Bronchial epithelial cell (primary cell): ENCODE results near the gene ETFA. TPM values are rescaled to one million over a fixed set of nuclear protein-coding genes. Genes with fewer than 3 reads are reported as not detected.
A peak's percentile ranks its signal among the peaks of the same experiment; 100 is the strongest.

Experiments
- DNase-seq: peaks from one replicate; pipeline ENCODE4 v3.0.0-alpha.2; 2010; ENCODE audit warnings: low read depth
- FAIRE-seq: peaks from 2 replicates; lab custom pipeline; 2011; peaks lifted over from hg19 to GRCh38; lab: Jason Lieb, UNC
- H3K27me3 ChIP-seq: 2 replicates; pipeline ENCODE4 v1.5.1; 2011; ENCODE audit warnings: low read length; ENCODE audit not compliant: control insufficient read depth, insufficient read depth
- H3K36me3 ChIP-seq: 2 replicates; pipeline ENCODE4 v1.5.1; 2011; ENCODE audit warnings: low read length; ENCODE audit not compliant: control insufficient read depth, insufficient read depth
- H3K4me3 ChIP-seq: 2 replicates; pipeline ENCODE4 v1.5.1; 2011; ENCODE audit warnings: mild to moderate bottlenecking, low read depth, low read length, control low read depth
- total RNA-seq: library from RNA; depleted of rRNA; stranded (reverse); fragments of >200 nt; gene quantifications from 2 replicates; pipeline ENCODE4 v1.2.1, GENCODE V29; 2014
- TF ChIP-seq, protein P1 (sequence below): IDR thresholded peaks from 2 replicates; pipeline ENCODE4 v1.5.1; 2011; ENCODE audit warnings: mild to moderate bottlenecking, moderate library complexity, low read length, control low read depth, inconsistent platforms; ENCODE audit not compliant: insufficient read depth, severe bottlenecking

Gene ETFA
- total RNA-seq, 1 donor from 2014 or later: 223 TPM

DNA sequence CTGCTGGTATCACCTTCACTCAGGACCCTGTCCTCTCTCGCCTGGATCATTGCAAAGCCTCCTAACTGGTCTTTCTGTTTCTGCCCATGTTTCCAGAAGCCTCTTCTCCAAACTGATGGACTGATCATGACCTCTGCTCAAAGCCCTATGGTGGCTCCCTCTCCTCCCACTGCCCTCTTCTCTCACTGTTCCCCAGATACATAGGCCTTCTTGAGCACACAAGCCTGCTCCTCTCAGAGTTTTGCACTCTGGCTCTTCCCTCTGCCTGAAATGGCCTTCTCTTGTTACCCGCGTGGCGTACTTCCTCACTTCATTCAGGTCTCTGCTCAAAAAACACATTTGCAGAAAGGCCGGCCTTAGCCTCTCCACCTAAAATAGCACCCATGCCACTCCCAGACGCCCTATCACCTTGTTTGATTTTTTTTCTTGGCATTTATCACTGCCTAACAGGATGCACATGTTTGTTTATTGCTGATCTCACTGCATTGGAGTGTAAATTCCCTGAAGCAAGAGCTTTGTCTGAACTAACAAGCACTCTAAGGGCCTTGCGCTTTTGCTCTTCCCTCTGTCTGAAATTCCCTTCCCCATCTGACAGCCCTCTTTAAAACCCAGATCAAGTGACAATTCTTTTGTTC is 1.4 kb upstream of the ETFA start:
- TF ChIP-seq, protein P1, sequence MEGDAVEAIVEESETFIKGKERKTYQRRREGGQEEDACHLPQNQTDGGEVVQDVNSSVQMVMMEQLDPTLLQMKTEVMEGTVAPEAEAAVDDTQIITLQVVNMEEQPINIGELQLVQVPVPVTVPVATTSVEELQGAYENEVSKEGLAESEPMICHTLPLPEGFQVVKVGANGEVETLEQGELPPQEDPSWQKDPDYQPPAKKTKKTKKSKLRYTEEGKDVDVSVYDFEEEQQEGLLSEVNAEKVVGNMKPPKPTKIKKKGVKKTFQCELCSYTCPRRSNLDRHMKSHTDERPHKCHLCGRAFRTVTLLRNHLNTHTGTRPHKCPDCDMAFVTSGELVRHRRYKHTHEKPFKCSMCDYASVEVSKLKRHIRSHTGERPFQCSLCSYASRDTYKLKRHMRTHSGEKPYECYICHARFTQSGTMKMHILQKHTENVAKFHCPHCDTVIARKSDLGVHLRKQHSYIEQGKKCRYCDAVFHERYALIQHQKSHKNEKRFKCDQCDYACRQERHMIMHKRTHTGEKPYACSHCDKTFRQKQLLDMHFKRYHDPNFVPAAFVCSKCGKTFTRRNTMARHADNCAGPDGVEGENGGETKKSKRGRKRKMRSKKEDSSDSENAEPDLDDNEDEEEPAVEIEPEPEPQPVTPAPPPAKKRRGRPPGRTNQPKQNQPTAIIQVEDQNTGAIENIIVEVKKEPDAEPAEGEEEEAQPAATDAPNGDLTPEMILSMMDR: no peak
- H3K4me3 ChIP-seq: no peak overlapping the region
- DNase-seq: peak; percentile 96
- H3K27me3 ChIP-seq: no peaks in the 10 kb centered on the region
- FAIRE-seq: no peak
- no peaks in the 10 kb centered on the region for H3K36me3 ChIP-seq

DNA sequence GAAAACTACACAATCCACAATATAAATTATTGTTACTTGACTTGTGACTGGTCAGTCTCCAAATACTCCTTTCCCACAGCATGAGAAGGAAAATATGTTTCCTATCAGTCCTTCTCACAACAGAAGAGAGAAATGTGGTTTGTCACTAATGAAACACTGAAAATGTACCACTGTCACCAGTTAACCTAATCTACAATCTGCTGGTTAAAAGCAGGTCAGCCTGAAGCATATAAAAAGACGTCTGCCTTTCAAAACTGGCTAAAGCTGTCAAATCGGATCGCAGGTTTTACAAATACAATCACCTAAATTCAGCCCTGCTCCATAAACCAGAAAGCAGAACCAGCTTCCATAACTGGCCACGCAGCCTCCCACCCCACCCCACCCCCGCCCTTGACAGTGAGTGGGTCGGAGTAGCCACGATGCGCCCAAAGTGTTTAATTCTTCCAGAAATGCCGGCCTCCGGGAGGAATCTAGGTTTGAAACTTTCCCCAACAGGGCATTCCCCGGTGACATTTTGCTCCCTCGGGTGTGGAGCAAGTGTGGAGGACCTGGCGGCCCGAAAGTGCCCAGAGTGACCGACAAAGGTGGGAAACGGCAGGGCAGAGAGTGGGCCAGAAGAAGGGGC is 682 bp downstream of the ETFA start:
- TF ChIP-seq, protein P1: no peak
- no peaks in the 10 kb centered on the region for H3K27me3 ChIP-seq
- peak overlapping the region; percentile 64 for H3K4me3 ChIP-seq
- H3K36me3 ChIP-seq: no peaks in the 10 kb centered on the region
- DNase-seq (no peak), FAIRE-seq (no peak)

DNA sequence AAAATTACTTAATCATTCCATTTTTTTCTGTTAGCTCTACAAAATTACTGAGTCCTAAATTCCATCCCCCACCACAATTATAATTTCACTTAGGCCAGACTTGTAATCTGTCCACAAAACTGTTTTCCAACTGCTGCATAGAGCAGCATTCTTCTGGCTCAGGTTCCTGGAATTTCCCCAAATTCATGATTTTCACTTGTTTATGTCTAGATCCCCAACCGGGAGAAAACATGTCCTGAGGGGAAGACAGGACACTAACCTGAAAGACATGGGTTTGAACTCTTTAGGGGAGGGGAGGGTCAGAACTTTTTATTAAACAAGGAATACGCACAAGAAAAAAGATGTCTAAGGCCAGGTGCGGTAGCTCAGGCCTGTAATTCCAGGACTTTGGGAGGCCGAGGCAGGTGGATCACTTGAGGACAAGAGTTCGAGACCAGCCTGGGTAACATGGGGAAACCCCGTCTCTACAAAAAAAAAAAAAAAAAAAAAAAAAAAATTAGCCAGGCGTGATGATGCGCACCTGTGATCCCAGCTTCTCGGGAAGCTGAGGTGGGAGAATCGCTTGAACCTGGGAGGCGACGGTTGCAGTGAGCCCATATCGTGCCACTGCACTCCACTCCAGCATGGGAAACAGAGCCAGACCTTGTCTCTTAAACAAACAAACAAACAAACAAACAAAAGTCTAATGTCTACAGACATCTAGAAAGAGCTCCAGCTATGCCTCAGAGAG is 1.5 kb downstream of the ETFA start:
- no peaks in the 10 kb centered on the region for H3K27me3 ChIP-seq
- DNase-seq (no peak), FAIRE-seq (no peak)
- H3K36me3 ChIP-seq: no peaks in the 10 kb centered on the region
- TF ChIP-seq, protein P1: no peak
- H3K4me3 ChIP-seq: no peak overlapping the region

DNA sequence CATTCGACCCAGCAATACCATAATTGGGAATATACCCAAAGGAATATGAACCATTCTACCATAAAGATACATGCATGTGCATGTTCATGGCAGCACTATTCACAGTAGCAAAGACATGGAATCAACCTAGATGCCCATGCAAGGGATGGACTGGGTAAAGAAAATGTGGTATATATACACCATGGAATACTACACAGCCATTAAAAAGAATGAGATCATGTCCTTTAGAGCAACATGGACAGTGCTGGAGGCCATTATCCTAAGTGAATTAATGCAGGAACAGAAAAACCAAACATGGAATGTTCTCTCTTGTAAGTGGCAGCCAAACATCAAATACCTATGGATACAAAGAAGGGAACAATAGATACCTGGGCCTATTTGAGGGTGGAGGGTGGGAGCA is 7.4 kb downstream of the ETFA start:
- DNase-seq: no peak
- TF ChIP-seq, protein P1: no peak
- FAIRE-seq: no peak

DNA sequence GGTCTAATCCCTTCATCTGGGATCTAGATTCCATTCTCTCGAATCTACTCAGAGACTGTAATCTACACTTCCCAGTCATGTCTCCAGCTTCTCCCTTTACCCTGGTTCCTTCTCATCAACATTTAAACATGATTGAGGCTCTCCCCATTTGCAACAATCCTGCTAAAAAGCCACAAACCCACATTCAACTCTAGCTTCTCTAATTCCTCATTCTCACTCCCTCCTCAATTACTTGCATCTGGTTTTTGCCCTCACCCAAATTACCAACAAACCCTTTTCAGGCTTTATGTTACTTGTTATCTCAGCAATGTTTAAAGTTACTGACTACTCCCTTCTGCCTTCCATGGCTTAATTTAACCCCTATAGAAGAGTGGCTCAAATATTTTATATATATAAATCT is 11.5 kb downstream of the ETFA start:
- DNase-seq (no peak), FAIRE-seq (no peak)
- H3K36me3 ChIP-seq: no peaks in the 10 kb centered on the region
- H3K4me3 ChIP-seq: no peak overlapping the region
- TF ChIP-seq, protein P1: no peak
- H3K27me3 ChIP-seq: no peaks in the 10 kb centered on the region

More for the DNA sequence above, 7.4 kb downstream of the ETFA start:
- Histone ChIP-seq H3K4me3 (no peak overlapping the region), H3K27me3 (no peaks in the 10 kb centered on the region), H3K36me3 (no peaks in the 10 kb centered on the region)
